Tibial nerve (tissue), 3 donors: Measurements from ENCODE around the gene LIFR.

ENCODE experiments used
- CTCF ChIP-seq, 5 experiments: fragments of 200-600 bp in 3 of 5; fragments of 450-650 bp in 2 of 5; sonication (generic) in 3 of 5; IDR thresholded peaks; one replicate each; pipeline ENCODE4 v1.5.1; 2016 to 2019; ENCODE audit warnings: antibody characterized with exemption in 5 of 5, mild to moderate bottlenecking in 3 of 5, moderate library complexity in 2 of 5
- POLR2A ChIP-seq, 2 donors: fragments of 450-650 bp; IDR thresholded peaks; one replicate each; pipeline ENCODE4 v1.6.1; 2017; ENCODE audit warnings: antibody characterized with exemption in 2 of 2, mild to moderate bottlenecking in 2 of 2, moderate library complexity in 2 of 2

- TF ChIP-seq CTCF (IDR thresholded peaks at IDR 0.05) (no peak), POLR2A (IDR thresholded peaks at IDR 0.05) (no peak)
Measured at GRCh38 chr5:38559428-38559827, 3.0 kb upstream of the LIFR start.
